LoVo (cell line): ENCODE measurements around the gene FEM1C.
"Not testable (repeated sequence)": the region's sequence is repeated elsewhere in the genome, so short reads cannot be mapped to it uniquely, and the experiment has no call there.

Source experiments
- DNase-seq: peaks from one replicate; pipeline ENCODE4 v3.0.0-alpha.2; 2016; ENCODE audit warnings: low spot score

FEM1C gene

GRCh38 chr5:115520191-115520590 is 24.4 kb downstream of the FEM1C start:
- no peak for DNase-seq

DNA sequence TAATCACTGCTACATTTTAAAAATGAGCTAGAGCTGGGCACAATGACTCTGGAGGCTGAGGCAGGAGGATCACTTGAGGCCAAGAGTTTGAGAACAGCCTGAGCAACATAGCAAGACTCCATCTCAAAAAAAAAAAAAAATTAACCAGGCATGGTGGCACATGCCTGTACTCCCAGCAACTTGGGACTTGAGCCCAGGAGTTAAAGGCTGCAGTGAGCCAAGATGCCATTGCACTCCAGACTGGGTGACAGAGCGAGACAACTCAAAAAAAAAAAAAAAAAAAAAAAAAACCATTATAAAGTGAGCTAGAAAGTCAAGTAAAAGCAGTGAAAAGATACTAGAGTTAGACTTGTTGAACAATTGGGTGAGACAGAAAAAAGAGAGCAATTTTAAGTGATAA is 28.2 kb downstream of the FEM1C start:
- no peak for DNase-seq

DNA sequence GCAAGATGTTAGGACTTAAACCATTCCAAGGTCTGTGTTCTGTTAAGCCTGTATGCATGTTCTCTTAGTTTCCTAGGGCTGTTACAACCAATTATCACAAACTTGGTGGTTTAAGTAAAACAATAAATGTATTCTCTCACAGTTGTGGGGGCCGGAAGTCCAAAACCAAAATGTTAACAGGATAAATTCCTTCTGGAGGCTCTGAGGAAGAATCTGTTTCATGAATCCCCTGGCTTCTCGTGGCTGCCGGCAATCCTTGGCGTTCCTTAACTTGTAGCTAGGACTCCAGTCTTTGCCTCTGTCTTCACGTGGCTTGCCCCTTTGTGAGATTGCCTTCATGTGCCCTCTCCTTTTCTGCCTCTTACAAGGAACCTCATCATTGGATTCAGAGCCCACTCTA is 30.4 kb downstream of the FEM1C start:
- no peak for DNase-seq

DNA sequence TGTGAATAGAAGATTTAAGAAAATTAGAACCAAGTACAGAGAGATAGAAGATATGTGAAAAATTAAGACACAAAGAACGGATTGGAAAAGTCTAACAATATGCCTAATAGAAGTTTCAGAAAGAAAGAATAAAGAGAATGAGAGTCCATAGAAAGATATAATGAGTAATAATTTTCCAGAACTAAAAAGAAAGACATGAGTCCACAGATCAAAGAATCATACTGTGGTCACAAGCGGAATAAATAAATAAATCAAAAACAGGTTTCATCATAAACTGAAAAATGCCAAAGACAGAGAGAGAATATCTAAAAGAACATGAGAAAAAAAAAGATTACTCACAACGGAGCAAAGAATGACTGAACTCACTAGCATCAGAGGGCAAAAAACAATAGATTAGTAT is 32.9 kb downstream of the FEM1C start:
- no peak for DNase-seq

DNA sequence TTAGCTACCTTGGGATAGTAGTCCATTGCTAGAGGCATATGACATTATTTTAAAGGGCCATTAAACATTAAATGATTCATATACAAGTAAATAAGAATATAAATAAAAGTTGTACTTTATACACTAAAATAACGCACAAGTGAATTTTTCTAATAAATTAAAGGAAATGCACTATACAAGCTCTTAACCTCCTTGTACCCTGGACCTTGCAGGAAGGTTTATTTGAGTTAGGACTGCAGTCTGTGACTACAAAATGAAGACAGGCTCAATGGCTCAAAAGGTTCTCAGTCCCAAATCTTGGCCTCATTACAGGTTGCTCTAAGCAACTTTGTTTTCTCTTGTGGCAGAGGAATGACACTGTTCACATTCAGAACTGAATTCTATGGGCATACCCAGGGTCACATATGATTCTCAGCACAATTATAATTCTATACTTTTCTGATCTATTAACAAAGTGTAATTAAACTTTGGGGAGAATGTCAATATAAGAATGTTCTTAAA is 34.4 kb downstream of the FEM1C start:
- DNase-seq: no peak

- no peak for DNase-seq
Measured at GRCh38 chr5:115509547-115509946, 35.0 kb downstream of the FEM1C start.

DNA sequence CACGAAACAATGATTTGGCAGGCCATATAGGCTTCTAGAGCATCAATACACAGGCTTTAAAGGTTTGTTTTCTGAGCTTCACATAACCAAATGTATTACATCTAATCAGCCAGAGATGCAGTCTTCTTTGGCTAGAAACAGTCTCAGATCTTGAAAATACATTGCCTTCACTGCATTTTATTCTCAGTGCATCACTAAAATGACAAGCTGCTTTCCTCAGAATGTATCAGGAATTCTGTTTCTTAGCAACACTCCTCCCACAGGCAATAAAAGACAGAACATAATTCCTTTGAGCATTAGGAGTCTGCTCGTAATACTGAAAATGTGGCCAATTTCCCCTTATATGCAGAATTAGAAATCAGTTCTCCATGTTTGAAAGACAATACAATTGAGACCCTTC is 36.9 kb downstream of the FEM1C start:
- no peak for DNase-seq

DNA sequence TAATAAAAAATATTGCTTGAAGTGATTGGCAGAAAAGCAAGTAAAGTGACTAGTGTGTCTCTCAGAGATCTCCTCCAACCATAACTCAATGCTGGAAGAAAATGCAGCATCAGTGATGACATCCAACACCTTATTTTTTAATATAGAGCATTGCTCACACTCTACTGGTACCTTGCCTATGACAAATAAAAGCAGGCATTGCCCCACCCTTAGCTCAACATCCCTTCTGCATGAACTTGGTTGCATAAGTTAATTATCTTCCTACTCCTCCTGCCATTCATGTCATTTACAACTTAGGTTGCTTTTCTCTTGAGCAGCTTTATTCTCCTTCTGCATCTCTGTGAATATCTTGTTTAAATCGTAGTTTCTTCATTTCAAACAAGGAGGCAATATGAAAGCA is 41.2 kb downstream of the FEM1C start:
- no peak for DNase-seq

DNA sequence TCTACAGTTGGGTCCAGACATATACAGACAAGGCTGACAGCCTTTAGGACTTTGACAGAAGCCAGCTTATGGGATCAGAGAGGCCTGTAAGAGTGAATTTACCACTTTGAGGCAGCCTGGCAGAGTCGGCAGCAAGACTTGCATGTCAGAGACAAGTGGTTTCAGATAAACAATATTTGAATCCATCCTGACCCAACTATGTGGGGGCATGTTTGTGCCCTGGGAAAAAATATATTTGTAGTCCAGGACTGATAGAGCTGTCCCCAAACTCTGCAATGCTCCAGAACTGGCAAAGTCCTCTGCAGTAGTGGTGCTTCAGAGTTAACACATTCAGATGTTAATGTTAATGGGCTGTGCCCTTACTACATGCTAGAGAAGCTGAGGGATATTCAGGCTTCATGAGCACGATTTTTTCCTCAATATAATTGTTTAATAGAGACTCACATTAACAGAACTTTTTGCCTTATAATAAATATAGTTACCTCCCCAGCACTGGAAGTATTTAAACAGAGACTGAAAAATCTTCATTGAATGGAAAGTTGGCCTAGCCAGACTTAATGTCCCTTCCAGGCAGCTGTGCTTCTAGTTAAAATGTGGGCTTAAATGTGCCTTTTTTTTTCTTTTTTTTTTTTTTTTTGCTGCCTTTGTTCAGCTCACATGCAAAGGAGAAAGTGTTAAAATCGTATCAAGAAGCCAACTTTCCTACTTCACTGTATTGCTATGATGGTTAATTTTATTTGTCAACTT is 42.9 kb downstream of the FEM1C start:
- DNase-seq: no peak

GRCh38 chr5:115500225-115500624 is 44.4 kb downstream of the FEM1C start:
- no peak for DNase-seq

DNA sequence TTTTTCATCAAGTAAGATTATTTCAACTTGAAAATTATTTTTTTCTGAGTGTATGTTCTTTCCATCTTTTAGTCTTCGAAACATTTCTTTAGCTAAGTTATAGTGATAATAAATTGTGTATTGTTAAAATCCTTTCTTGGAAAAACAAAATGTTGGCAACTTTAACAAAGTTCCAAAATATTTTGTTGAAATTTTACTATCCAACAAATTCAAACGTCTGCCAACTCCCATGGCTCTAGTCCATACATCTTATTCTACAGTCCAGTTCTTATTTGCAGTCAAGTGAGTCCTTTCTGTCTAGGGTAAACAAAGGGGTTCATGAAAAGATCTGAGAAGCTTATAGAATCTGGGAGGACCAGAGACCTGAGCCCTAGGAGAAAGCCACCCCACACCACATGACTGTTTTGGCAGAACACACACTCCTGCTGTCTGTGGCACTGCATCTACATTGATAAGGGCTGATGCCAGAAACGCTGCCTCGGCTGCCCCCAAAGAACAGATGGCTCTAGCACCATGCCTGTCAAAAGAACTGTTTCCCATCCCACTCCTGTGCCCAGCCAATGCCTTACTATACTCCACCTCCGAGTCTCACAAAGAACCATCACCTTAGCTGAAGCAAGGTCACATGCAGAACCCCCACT is 47.5 kb downstream of the FEM1C start:
- no peak for DNase-seq

DNA sequence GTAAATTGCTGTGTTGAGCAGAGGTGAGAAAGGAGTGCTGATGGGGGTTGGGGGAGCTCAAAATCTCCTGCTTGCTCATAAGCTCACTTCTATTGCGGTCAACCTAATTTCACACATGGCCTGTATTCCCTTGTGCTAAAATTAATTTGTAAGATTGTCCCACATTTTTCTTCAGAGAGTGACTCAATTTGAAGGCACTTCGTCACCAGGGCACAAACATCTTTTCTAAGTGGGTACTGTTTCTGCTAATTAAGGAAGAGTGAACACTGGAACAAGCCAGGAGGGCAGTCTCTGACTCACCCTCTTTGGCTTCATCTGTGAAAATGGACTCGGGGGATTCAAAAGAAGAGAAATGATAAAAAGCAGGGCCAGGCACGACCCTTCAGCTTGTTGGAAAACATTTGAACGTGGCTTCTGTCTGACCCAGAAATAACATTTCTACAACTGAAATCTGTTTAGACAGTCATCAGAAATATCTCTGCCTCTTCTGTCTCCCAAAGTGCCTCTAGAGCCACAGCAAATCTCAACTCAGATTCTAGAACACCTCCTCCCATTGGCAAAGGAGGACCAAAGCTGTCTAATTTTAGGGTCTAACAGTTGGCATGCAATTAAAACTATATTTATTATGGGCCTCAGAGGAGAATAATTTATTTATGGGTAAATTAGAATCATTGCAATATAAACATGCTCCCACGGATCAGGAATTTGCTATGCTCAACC is 49.8 kb downstream of the FEM1C start:
- no peak for DNase-seq

- DNase-seq: no peak
Measured at GRCh38 chr5:115490596-115490995, 54.0 kb downstream of the FEM1C start.

DNA sequence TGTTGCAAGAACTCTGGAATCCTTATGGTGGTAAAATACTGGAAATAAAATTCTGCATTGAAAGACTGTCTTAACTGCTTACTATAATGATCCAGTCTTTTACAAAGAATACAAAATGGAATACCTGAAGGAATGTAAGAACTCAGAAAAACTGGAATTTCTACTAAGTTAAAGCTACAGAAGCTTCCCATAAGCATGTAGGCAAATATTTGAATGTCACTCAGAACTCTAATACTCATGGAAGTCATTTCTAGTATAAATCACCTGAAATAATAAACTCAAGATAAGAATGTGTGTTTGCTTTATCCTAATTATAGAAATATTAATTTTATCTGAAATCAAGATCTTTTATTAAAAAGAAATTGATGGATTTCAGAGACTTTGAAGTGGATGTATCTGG is 54.8 kb downstream of the FEM1C start:
- DNase-seq: no peak

DNA sequence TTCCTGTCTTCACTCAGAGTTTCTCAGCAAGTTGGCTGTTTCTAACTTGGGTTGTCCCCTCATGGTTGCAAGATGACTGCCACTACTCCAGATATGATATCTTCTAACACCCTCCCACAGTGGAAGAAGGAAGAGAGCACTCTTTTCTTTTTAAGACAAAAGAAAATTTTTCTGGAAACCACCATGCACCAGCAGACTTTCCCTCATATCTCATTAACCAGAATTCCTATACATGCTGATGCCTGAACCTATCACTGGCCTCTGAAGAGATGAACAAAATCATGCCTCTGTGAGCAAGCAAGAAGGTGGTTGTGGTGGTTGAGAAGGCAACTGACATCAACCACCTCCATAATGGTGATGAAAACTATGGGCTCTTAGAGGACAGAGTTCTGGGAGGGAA is 56.8 kb downstream of the FEM1C start:
- no peak for DNase-seq

DNA sequence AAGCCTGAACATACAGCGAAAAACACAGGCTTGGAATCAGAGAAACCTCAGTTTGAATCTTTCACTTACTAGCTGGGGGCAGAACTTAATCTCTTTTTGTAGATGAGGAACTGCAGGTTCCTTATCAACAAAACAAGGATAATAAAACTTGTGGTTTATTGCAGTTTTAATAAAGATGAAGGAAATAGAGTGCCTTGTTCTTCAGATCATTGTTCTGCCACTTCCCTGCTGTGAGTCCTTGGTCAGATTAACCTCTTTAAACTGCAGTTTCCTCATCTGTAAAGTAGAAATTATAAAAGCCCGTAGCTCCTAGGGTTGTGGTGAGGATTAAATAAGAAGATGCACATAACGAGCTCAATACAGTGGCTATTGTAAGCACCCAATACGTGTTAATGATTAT is 57.4 kb downstream of the FEM1C start:
- DNase-seq: peak; percentile 20

- DNase-seq: no peak
Measured at GRCh38 chr5:115486728-115487127, 57.8 kb downstream of the FEM1C start.

- no peak for DNase-seq
Measured at GRCh38 chr5:115484368-115484767, 60.2 kb downstream of the FEM1C start.

DNA sequence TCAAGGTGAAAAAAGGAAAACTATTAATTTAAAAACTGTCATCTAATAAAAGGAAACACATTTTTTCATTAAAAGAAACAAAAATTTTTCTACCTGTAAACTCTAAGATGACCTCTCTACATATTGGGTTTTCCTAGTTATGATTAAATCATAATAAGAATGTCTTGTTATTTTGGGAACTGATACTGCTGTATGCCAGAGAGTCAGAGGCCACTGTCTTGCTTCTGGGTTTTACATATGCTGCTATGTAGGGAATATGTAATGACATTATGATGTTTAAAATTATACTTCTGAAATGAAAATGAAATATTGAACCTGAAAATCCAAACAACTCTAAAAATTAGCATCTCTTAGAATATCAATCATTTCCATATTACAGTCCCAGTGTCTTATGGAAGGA is 63.7 kb downstream of the FEM1C start:
- DNase-seq: no peak

GRCh38 chr5:115480271-115480670 is 64.3 kb downstream of the FEM1C start:
- DNase-seq: no peak

- not testable (repeated sequence) for DNase-seq
Measured at GRCh38 chr5:115479166-115479873, 65.3 kb downstream of the FEM1C start.

- no peak for DNase-seq
Measured at GRCh38 chr5:115478281-115478680, 66.3 kb downstream of the FEM1C start.
